Effector CD4-positive, alpha-beta T cell (primary cell): ENCODE data around the gene CSTF1.
A peak's percentile ranks its signal among the peaks of the same experiment; 100 is the strongest.
"Not testable (repeated sequence)": the region's sequence is repeated elsewhere in the genome, so short reads cannot be mapped to it uniquely, and the experiment has no call there.

ENCODE experiments used
- DNase-seq: peaks from one replicate; pipeline ENCODE4 v3.0.0-alpha.2; 2020

Gene CSTF1

DNA sequence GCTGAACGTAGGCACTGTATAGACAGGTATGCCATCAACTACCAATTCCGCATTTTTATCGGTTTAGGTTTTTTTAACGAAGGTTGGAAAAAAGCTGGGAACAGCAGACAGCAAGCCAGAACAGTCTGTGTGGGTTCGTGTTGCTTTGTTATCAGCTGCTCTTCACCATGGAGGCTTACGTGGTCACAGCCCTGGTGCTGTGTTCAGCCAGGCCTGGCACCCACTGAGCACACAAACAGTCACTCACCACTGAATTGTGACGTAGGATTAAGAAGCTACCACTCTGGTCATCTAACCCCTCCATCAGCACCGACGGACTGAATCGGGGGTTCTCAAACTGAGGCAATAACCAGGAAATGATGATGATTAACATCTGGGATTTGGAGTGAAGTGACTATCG is 20.5 kb upstream of the CSTF1 start:
- no peak for DNase-seq

DNA sequence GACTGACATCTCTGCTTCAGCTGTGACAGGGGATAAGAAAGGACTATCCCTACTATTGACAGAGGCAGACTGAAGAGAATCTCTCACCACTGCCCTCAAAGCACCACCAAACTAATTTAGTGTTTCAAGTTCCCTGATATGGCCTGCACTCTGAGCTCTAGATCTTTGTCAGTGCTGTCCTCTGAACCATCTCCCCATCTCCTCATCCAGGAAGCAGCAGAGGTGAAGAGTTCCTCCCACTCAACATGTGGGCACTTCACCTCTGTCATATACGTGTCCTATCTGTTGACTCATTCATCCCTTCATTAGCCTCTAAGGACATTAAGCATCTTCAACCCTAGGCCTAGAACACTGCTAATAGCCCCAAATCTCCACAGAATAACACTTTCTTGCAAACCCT is 19.6 kb upstream of the CSTF1 start:
- no peak for DNase-seq

DNA sequence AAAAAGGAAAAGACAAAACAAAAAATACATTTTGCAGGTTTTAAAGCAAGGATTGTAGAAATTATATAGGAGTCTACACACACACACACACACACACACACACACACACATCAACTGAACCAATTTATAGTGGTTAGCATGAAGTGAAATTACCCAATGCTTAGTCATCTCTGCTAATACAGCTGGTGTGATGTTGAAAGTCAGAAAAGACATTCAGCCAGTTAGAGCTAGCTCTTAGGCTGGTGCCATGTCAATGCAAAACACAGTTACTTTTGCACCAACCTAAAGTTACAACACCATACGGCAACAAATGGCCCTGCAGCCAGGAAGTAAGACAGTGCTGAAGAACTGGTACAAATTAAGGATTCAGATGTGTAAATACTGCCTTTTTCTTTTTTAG is 18.5 kb upstream of the CSTF1 start:
- DNase-seq, result no peak

DNA sequence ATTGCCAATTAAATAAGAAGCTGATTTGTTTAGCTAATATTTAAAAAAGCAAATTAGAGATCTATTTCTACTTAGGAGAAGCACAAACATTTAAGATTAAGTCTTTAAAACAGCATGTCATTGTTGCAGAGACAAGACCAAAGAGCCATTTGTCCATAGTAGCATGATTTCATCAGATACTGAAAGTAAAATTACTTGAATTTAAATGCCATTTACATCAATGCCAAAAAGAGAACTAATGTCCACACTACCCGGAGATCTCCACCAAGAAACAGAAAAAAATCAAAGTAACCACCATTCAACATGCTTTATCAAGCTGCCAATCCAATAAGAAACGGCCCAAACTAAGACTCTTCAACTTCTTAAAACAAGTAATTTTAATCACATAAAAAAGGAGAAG is 16.1 kb upstream of the CSTF1 start:
- no peak for DNase-seq

DNA sequence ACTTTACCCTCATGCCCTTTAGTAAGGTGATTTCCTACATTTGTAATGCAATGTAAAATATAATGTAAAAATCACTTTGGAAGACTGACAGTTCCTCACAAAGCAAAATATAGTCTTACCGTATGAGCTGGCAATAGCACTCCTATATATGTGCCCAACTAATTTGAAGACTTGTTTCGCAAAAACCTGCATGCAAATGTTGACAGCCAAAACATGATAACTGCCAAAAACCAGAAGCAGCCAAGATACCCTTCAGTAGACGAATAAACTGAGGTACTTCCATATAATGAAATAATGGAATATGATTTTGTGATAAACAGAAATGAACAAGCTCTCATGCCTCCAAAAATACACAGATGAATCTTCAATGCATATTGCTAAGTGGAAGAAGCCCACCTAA is 14.1 kb upstream of the CSTF1 start:
- no peak for DNase-seq

DNA sequence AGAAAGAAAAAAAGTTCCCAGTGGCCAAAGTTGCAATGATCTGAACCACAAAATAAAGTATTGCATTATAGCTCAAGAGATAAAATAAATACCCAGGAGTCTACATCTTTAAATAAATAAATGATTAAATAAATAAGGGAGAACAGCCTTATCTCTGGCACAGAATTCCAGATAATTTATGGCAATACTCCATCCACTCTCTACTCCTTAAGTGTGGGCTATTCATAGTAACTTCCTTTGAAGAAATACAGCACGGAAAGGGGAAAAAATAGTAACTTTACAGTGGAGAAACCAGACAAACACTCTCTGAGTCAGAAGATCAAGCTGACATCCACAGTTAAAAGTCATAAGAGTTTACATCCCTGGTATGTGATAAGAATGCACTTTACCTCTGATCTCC is 12.1 kb upstream of the CSTF1 start:
- DNase-seq, result no peak

DNA sequence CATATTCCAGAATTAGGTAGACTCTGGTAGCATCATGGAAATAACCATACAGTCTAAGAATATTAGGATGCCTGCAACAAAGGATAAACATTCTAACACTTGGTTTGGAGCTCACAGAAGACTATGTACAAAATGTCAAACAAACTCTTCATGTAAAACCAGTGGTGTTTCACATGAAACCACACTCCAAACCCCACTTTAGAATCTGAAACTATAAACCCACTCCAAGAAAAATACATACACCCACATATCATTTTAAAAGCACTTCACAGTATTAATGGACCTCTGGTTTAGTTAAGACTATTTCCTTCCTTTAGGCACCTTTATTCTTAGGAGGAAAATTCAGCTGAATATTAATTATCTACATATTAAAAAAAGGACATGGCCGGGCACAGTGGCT is 10.9 kb upstream of the CSTF1 start:
- no peak for DNase-seq

DNA sequence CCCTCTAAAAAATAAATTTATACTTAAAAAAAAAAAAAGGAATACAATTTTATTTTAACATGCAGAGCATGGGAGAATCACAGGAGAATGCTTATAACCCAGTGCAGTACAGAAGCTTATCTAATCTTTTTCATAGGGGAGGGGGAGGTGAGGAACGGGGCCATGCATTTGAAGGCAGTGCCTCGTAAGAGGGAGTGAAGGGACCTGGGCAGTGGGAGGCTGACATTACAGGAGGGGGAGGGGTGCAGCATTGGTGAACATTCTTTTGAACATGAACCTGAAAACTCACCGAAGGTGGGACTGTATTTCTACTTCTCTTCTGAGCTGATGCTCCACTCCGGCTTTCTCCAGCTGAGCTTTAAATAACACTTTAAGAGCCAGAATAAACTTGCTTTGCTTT is 9.7 kb upstream of the CSTF1 start:
- no peak for DNase-seq

DNA sequence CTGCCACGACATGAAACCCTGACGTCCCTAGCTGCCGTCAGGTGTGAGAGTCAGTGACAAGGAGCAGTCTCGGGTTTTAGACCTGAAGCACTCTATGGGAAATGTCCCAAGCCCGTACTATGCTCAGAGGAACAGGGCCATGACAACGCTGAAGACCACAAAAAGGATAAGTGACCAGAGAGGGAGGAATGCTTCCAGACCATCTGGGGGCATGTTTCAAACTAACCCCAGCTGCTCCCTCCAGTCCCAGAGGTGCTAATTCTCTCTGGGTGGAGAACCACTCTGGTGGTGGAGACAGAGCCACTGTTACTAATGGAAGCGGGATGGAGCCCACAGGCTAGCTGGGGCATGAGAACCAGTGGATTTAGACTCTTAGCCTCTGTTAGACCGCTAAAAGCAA is 9.1 kb upstream of the CSTF1 start:
- DNase-seq, result no peak

DNA sequence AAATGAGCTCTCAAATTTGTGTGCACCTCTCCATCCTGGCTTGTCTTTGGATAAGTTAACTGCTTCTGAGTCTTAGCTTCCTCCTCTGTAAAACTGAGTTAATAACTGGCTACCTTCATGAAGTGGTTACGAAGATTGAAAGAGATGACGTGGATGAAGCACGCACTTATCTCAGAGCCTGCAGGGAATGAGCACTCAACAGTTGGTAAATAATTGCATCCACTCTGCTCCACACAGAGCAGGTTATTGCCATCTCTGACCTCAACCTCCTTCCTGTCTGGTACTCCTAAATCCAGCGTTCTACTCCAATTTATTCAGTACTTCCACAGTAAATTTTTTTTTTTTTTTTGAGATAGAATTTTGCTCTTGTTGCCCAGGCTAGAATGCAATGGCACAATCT is 7.3 kb upstream of the CSTF1 start:
- DNase-seq, result no peak

DNA sequence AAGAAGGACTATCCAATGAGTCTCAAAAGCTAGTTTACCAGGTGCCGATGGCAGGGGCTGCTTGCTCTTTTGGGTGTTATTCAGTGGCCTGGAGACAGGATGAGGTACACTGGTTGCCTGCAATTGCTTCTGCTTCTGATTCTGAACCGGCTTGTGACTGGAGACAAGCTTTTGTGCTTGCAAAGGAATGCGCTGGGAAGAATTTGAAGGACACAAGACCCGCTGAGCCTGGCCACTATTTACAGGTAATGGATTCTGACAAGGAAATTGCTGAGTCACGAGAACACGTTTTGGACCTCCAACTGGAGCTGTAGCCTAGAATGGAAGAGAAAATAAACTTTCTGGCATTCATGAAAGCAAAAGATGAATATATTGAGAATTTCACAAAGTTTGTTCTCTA is 6.2 kb upstream of the CSTF1 start:
- no peak for DNase-seq

DNA sequence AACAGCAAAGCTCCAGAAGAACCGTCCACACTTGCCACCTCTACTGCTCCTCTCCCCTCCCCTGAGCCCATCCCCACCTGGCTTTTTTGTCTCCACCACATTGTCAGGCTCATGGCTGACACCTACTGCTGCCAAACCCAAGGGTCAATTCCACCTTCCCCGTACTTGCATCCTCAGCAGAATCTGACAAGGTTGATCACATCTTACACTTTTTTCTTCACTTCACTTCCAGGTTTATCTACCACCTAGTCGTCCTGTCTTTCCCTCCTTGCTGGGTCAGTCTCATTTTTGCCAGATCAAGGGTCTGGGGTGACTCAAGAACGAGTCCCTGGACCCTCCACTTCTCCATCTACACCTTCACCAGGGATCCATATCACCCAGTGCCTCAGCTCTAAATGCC is 3.6 kb upstream of the CSTF1 start:
- no peak for DNase-seq

DNA sequence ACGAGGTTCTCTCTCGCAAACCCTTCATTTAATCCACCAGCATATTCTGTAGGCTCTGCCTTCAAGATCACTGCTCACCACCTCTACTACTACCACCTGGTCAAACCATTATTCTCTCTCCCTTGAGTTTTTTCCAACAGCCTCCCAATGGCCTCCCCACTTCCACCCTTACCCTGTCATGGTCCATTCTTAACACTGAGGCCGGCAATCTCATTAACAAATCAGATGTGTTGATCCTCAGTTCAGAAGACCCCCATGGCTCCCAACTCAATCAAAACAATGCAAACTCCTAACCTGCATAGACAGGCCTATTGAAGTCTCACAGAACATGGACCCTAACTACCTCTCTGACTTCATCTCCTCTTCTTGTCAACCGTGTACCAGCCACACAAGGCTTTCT is 2.6 kb upstream of the CSTF1 start:
- DNase-seq, result no peak

DNA sequence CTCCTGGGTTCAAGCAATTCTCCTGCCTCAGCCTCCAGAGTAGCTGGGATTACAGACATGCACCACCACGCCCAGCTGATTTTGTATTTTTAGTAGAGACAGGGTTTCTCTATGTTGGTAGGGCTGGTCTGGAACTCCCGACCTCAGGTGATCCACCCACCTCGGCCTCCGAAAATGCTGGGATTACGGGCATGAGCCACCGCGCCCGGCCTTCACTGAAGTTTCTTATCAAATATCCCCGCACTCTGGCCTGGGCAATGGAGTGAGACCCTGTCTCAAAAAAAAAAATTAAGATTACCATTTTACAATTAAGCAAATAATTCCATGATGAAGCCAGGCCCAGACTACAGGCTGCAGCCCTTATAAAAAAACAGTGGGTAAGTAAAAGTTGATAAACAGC is 2.0 kb upstream of the CSTF1 start:
- not testable (repeated sequence) for DNase-seq

DNA sequence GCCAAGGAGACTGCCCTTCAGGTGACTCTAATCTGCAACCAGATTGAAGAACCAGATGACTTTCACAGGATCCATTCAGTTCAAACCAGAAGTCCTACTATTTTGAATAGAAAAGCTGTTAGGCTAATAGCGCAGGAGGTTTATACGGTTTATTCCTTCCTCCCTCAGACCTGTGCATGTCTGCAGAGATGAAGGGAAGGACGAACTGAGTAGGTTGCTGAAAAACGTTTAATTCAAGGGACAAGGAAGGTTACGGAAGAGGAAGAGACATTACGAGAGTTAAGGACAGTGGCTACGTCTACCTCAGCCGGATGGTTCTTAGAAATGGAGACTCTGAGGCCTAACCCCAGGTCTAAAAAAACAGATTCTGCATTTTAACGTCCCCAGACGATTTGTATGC is 1.4 kb upstream of the CSTF1 start:
- no peak for DNase-seq

DNA sequence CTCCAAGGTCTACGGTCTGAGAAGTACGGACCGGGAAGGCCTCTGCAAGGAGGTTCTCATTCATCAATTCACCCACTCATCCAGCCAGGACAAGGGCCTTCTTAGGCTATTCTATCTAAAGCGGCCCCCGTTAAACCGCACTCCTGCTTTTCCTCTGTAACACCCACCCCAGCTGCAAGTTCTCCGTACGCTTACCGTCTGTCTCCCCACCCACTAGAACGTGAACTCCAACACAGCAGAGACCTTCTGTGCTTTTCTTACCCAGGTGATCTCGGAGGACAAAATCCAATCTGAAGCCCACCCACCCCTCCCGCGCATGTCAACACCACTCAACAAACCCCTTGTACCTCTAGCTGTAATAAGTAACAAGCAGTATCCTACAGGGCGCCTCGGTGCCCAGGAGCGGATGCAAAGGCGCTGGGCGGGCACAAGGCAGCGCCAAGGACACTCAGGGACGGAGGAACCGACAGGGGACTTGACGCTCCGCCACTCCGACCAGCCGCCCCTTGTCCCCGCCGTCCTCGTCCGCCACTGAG is 781 bp upstream of the CSTF1 start:
- no peak for DNase-seq

DNA sequence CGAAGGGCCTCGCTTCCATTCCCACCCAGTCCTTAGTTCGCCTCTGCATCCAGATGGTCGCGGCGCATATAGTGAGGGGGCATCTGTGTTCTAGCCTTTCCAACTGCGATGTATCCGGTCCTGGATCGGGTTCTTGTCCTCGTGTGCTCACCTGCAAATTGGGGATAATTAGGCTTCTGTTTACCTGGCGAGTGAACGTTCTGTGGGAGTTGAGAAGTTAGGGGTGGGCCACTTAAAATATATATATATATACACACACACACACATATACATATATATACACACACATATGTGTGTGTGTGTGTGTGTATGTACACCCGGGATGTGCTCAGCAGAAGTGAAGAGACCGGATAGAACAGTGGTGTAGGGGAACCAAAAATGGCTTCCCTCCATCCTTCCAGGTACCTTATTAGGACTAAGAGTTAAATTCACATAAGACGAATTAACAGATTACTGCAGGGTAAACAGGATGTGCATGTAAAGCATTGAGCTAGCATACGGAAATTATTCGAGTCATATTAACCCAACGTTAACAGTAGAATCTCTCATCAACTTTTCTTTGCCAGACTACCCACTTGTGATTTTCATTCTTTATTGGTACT is 537 bp downstream of the CSTF1 start:
- no peak for DNase-seq

DNA sequence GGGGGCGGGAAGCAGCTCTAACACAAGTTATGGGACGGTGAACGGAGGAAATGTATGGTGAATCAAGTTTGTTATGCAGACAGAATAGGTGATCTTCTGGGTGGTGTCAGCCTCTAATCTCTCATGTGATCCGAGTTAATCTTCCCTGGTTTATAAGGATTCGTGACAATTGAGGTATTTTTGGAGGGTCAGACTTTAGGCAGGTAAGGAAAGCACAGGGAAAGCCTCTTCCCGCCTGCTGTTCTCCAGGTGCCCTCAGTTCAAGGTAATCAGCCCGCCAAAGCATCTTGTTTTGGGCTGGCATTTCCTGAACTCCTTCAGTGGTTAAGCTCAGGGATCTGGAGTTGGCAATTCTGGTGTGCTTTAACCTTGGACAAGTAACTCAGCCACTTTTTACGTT is 1.2 kb downstream of the CSTF1 start:
- no peak for DNase-seq

DNA sequence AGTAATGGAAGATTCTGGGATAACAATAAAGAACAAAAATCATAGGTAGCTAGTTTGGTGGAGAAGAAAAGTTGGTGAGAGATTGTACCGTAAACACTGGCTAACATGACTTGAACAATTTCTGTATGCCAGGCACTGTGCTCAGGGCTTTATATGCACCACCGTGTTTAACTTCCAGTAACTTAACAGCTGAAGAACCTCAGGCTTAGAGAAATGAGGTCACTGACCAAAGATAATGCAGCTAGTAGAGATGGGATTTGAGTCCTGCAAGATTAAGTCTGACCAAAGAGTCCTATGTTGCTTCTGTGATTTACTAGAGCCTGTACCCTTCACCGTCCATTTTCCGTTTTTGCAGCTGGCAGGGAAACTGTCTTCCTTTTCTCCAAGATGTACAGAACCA is 2.7 kb downstream of the CSTF1 start:
- no peak for DNase-seq

DNA sequence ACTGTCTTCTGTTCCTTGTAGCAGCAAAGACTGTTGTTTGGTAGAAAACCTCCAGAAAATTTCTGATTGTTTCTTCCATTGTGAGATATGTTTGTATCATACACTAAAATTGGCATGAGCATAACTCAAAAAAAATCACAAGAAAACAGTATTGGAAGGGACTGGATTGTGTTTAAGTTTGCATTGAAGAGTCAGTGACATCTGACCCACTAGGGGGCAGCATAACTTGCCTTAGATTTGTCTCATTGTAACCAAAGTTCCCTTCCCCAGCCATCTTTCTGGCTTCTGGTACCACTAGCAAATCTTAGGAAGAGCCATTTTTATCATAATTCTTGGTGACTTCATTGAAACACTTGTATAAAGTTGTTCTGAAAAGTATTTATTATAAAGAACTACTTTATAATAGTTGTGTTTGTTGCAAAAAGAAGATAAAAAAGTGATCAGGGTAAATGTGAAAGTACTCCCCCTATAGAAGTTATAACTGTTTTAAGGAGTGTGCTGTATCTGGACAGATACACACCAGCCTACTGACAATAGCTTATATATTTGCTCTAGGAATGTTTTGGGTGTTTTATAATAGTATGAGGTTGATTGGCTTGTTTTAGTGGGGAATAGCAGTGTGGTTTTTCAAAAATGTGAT is 7.7 kb downstream of the CSTF1 start:
- peak; percentile 65 for DNase-seq

DNA sequence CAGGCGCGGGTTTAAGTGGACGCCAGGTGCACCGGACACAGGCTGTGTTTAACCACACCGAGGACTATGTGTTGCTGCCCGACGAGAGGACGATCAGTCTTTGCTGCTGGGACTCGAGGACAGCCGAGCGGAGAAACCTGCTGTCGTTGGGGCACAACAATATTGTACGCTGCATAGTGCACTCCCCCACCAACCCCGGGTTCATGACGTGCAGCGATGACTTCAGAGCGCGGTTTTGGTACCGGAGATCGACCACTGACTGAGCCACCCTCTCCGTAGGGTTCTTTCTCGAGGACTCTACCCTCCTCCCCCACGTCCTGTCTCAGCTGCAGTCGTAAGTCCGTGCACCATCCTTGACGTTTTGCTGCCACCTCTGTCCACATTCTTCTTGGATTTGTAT is 11.0 kb downstream of the CSTF1 start:
- DNase-seq, result no peak

DNA sequence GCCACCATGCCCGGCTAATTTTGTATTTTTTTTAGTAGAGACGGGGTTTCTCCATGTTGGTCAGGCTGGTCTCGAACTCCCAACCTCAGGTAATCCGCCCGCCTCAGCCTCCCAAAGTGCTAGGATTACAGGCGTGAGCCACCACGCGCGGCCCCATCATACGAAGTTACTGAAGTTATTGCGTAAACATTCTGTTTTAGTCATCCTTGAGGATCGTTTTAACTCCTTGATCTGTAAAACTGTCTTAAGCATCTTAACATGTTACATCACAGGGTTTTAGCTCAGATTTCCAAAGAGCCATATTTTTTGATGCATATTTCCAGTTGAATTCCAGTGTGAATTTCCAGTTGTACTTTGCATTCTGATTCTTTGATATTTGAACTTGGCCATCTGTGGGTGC is 12.9 kb downstream of the CSTF1 start:
- not testable (repeated sequence) for DNase-seq

DNA sequence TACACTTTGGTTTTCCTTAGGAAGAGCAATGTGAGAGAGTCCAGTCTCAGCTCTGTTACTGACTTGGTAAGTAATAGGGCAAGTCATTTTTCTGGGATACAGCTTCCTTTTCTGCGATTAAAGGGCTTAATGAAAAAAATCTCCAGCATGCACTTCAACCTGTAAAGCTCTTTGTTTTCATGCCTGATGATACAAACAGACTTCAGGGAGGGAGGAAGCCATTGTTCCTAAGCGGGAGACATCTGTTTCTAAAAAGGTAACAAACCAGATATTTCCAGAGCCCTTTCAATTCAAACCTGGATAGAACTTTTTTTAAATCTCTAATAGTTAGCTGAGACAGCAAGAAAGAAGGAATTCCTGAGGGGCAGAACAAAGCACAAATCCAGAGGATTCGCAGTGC is 14.5 kb downstream of the CSTF1 start:
- no peak for DNase-seq

DNA sequence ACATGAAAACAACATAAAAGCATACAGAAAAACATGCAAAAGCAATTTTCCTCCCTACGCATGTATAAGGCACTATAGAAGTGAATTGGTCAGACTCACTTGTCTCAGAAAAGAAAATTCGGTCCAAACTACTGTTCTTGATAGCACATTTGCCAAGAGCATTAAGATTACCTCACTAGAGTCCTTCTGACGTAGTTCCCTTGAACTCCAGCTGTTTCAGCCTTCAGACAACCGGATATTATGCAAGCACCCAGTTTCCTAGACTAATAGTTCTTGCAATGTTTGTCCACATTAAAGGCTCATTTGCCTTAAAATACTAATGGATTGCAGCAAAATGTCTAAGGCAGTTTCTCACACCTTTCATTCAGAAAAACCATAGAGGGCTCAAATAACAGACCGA is 17.1 kb downstream of the CSTF1 start:
- no peak for DNase-seq

DNA sequence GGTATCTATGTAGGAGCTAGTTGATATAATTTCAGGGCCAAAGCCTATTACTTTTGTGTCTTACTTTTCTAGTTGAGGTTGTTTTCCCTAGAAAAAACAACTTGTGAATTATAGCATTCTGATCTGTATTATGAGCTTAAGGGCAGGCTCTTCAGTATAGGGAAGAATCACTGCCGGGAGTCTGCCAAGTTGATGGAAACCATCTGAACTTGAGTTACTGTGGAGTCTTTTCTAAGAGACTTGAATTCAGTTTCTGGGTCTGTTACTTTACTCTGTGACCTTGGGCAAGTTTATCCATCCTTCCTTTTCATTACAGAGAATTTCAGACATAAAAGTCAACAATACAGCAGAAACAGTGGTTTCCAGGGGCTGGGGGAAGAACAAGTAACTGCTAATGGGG is 17.5 kb downstream of the CSTF1 start:
- DNase-seq, result no peak
